ENCODE measurements around the gene OVOL3.

The OVOL3 gene

DNA sequence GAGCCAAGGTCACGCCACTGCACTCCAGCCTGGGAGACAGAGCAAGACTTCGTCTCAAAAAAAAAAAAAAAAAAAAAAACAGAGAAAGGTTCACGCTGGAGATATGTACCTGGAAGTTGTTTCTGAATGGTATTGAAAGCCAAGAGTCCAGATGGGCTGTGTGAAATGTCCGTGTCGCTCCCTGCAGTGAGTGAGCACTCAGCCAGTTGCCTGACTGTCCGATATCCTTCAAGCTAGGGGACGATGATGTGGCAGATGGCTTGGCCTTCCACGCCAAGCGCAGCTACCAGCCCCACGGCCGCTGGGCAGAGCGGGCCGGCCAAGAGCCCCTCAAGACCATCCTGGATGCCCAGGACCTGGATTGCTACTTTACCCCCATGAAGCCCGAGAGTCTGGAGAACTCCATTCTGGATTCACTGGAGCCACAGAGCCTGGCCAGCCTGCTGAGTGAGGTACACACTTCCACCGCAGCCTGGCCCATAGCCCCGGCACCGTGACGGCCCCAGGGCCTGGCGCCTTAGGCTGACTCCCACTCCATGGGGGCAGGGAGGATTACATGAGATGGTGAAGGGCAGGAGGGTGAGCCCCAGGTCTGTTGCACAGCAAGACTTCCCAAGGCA lies 11.7 kb upstream of the OVOL3 start:
- in situ Hi-C loops (cut with HindIII; ENCODE audit: low sequenced_read_pairs): no loop called here

DNA sequence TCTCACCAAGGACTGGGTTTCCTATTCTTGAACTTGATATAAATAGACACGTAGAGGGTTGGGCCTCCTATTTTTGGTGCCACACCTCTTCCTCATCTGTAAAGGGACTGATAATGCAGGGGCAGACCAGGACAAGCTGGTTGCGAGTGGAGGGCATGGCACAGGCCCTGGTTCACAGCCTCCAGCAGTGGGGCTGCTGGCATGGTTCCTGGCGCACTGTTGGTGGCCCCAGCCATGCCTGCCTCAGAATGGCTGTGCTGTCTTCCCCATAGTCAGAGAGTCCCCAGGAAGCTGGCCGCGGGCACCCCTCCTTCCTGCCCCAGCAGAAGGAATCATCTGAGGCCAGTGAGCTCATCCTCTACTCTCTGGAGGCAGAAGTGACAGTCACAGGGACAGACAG lies 10.5 kb upstream of the OVOL3 start:
- in situ Hi-C loops (cut with HindIII; ENCODE audit: low sequenced_read_pairs): no loop called here

DNA sequence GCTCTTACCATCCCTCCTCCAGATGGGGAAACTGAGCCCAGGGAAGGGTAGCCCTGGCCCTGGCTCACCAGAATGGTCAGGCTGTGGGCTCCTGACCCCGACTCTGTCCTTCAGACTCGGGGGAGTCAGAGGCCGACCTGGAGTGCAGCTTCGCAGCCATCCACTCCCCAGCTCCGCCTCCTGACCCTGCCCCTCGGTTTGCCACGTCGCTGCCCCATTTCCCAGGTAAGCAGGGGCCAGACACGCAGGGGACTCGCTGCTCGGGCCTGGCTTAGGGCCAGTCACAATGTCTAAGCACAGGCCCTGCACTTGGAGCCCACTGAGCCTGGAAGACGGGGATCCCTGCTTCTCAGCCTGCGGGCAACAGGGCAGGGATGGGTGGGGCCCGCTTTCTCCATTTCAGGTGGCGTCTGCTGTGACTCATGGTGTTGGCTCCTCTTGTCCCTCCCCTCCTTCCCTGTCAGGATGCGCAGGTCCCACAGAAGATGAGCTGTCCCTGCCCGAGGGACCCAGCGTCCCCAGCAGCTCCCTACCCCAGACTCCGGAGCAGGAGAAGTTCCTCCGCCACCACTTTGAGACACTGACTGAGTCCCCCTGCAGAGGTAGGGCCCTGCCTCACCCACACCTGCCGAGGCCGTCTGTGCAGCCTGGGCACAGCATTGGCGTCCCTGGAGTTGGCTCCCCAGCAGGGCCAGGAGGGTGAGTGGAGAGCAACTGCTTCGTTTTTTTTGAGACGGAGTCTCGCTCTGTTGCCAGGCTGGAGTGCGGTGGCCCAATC lies 9.2 kb upstream of the OVOL3 start:
- in situ Hi-C loops (cut with HindIII; ENCODE audit: low sequenced_read_pairs): no loop called here

DNA sequence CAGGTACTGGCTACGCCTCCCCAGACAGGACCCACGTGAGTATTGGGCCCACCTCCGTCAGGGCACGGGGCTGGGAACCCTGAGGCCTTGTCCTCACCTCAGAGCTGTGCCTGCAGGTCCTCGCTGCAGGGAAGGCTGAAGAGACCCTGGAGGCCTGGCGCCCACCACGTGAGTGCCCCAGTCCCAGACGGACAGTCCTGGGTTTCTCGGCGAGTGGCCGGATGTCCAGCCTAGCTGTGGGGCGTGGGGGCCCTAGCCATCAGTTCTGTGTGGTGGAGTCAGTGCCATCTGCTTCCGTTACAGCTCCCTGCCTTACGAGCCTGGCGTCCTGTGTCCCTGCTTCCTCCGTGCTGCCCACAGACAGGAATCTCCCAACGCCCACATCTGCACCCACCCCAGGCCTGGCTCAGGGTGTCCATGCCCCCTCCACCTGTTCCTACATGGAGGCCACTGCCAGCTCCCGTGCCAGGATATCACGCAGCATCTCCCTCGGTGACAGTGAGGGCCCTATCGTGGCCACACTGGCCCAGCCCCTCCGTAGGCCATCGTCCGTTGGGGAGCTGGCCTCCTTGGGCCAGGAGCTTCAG lies 7.8 kb upstream of the OVOL3 start:
- in situ Hi-C loops (cut with HindIII; ENCODE audit: low sequenced_read_pairs): no loop called here

DNA sequence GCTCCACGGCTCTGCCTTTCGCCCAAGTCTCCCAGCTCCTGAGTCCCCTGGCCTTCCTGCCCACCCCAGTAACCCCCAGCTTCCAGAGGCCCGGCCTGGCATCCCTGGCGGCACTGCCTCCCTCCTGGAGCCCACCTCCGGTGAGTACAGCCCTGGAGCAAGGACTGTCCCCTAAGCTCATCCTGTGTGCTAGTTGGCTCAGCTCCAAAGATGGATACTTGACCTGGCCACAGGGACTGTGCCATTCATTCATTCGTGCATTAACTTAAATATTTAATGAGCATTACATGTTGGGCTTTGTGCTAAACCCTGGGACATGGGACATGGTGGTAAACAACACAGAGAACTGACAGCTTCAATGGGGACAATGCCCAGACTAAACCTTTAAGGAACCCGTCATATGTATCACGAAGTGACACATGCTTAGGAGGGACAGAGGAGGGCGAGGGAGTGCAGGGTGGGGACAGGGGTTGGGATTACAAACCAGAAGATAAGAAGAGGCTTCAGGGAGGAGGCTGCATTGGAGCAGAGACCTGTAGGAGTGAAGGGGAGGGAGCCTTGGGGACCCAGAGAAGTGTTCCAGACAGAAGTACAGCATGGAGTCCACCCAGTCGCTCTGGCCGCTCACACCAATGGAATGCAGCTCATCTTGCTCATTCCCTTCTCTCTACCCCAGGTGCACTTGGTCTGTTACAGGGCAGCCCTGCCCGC lies 6.9 kb upstream of the OVOL3 start:
- in situ Hi-C loops (cut with HindIII; ENCODE audit: low sequenced_read_pairs): no loop called here

DNA sequence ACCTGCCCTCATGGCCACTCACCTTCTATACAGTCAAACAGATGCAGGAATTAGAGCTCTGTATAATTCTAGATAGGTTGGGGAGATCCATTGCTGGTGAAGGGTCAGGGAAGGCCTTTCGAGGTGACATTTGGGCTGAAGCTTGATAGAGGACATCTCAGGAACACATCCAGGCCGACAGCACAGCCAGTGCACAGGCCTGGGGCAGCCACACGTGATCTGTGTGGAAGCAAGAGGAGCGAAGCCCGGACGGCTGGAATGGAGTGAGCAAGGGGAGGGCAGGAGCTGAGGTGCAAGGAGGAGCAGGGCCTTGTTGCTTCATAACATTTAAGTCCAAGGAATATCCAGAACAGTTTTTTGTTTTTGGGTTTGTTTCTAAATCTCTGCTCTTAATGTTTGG lies 4.5 kb upstream of the OVOL3 start:
- in situ Hi-C loops (cut with HindIII; ENCODE audit: low sequenced_read_pairs): no loop called here

DNA sequence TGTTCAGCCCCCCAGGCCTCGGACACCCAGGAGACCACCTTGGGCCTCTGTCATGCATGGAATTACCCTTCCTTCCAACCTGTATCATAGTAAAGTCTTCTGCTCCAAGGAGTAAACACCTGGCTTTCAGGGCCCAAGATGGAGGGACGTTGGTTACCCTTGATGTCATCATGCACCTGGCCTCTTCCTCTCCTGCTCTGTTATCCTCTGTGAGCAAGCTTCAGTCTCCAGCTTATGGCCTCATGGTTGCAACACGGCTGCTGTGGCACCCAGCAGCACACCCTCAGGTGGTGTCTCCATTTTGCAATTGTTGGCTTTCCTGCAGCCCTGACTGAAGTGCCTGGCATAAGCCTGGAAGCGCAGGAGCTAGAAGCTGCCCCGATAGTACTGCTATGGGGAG lies 4.0 kb upstream of the OVOL3 start:
- in situ Hi-C loops (cut with HindIII; ENCODE audit: low sequenced_read_pairs): no loop called here

DNA sequence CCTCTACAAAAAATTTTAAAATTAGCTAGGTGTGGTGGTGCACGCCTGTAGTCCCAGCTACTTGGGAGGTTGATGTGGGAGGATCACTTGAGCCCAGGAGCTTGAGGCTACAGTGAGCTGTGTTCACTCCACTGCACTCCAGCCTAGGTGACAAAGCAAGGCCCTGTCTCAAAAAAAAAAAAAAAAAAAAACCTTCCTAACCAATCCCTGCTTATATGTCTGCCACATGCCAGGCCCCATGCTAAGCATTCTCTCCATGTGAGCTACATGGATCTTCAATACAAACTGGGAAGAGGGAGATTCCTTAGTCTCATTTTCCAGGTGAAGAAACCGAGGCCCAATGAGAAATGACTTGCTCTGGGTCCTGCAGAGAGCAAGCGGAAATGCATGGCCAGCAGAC lies 2.3 kb upstream of the OVOL3 start:
- in situ Hi-C loops (cut with HindIII; ENCODE audit: low sequenced_read_pairs): no loop called here

DNA sequence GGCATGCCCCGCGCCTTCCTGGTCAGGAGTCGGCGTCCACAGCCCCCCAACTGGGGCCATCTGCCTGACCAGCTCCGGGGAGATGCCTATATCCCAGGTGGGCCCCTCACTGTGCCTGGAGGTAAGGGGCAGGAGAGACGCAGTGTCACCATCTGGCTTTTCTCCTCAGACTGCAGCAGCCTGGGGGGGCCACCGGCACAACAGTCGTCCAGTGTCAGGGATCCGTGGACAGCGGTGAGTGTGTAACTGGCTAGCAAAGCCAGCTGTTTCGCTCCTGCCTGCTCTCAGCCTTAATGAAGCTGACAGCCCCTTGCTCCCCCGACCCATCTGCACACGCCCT lies 227 bp downstream of the OVOL3 start:
- in situ Hi-C loops (cut with HindIII; ENCODE audit: low sequenced_read_pairs): no loop called here

DNA sequence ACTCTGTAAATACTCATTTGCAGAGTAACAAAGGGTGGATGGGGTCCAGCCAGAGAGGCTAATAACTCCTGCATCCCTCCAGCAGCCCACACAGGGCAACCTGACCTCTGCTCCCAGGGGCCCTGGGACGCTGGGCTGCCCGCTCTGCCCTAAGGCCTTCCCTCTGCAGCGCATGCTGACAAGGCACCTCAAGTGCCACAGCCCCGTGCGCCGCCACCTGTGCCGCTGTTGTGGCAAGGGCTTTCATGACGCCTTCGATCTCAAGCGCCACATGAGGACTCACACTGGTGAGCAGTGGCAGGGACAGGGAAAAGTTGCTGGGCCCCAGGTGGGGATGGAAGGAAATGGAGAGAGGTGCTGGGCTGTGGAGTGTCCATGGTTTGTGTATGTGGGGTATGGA lies 1.7 kb downstream of the OVOL3 start:
- in situ Hi-C loops (cut with HindIII; ENCODE audit: low sequenced_read_pairs): no loop called here

DNA sequence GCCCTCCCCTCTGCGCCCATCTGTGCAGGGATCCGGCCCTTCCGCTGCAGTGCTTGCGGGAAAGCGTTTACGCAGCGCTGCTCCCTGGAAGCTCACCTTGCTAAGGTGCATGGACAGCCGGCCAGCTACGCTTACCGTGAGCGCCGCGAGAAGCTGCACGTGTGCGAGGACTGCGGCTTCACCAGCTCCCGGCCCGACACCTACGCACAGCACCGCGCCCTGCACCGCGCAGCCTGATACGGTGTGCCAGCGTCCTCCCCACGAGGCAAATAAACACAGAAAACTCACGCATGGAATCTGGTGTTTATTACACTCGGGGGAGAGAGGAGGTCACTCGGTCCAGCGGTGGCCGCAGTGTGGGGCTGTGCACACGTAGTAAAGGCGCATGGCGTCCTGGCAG lies 2.5 kb downstream of the OVOL3 start:
- in situ Hi-C loops (cut with HindIII; ENCODE audit: low sequenced_read_pairs): no loop called here

DNA sequence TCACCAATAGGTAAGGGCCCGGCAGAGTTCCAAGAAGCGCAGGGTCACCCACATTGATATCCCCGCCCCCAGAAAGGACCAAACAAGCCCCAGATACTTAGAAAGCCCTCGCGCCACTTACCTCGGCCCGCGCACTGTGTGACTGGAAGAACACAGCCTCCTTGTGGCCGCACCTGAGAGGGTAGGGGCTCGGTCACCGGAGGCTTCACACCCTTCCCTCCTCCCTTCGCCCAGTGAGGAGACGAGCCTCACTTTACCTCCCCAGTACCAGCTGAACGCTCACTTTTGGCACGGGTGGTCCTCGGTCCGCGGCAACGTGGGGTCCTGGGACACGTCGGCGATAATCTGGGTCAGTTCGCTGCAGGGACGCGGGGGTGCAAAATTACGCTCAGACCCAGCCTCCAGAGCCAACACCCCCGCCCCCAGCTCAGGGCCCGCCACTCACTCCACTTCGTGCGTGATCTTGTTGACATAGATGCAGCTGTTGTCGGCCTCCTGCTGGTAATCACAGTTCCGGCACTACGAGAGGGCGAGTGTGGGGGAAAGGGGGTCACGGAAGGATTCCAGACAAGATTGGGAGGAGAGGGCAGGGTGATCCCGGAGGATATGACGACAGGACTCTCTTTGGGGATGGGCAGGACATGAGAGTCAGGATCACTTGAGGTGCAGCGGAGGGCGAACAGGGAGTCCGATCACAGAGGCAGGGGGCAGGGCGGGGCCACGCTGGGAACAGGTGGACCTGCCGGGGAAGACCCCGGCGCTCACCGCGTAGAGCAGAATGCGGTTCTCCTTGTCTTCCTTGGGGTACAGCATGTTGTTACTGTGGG lies 3.2 kb downstream of the OVOL3 start:
- in situ Hi-C loops (cut with HindIII; ENCODE audit: low sequenced_read_pairs): no loop called here

DNA sequence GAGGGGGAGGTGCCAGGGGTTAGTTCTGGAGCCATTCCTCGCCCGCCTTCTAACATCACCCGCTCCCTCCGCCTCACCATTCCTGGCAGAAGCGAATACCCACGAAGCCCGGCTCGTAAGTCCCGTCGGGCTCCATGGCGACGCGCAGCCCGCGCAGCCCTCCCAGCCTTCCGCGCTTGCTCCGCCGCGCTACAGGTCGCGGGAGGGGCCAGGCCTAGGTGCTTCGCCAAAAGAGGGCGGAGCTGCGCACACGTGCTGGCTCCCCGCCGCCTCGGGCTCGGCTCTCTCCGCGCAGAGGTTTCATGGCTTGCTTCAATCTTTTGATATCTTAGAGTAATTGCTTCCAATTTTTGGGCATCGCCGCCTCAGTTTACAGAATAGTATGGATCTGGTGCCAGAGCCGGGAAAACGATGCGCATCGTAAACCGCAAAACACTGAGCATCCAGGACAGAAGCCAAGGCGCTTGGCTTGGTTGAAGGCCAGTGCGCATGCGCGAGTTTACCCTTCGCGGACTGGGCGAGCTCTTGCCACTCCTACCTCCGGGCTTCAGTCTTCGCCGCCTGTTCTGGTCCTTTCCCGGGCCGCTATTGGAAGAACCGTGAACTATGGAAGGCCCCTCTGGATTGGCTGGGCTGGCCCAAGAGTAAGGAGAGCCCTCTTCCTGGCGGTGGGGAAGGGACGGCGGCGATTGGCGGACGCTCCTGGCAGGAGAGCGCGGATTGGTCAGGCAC lies 3.9 kb downstream of the OVOL3 start, which contains the start of gene POLR2I:
TSS of gene POLR2I (minus strand) at position 155 of the 732 bp plus-strand sequence. CDS start at position 136, 19 bp downstream.
- in situ Hi-C loops (cut with HindIII; ENCODE audit: low sequenced_read_pairs): no loop called here

DNA sequence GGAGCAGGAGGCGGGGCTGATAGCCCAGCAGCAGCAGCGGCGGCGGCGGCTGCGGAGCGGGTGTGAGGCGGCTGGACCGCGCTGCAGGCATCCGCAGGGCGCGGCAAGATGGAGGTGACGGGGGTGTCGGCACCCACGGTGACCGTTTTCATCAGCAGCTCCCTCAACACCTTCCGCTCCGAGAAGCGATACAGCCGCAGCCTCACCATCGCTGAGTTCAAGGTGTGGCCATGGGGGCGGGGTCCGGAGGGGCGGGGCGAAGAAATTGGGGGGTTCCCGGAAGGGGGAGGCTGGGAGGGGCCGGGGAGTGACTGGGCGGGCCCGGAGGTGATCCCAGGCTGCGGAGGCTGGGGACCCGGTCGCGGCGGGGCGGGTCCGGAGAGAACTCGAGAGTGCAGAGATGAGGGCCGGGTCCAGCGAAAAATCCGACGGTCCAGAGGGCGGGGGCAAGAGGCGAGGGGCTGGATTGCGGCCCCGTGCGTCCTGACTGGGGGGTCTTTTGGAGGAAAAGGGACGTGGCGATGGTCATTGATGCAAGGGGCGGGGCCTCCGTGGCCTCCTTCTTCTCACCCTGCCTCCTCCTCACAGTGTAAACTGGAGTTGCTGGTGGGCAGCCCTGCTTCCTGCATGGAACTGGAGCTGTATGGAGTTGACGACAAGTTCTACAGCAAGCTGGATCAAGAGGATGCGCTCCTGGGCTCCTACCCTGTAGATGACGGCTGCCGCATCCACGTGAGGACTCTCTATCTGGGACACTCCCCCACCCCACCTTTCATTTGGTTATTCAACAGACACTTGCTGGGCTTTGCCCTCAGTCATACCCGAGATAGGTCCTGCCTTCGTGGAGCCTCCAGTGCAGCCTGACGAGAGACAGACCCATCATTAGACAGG lies 4.8 kb downstream of the OVOL3 start, which contains the start of gene TBCB:
TSS of gene TBCB (plus strand) at position 16 of the 891 bp plus-strand sequence. CDS start at position 109, 93 bp downstream.
- in situ Hi-C loops (cut with HindIII; ENCODE audit: low sequenced_read_pairs): no loop called here

DNA sequence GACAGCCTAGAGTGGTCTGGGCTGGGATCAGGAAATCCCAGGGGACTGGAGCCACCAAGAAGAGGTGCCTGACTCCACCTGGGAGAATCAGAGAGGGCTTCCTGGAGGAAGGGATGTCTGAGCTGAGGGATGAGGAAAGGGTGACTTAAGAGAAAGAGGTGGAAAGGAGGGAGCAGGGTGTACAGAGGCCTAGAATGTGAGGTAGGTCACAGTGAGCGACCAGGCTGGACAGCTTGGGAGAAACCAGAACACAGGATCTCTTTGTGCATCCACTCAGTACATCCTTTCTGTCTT lies 5.3 kb downstream of the OVOL3 start:
- in situ Hi-C loops (cut with HindIII; ENCODE audit: low sequenced_read_pairs): no loop called here

DNA sequence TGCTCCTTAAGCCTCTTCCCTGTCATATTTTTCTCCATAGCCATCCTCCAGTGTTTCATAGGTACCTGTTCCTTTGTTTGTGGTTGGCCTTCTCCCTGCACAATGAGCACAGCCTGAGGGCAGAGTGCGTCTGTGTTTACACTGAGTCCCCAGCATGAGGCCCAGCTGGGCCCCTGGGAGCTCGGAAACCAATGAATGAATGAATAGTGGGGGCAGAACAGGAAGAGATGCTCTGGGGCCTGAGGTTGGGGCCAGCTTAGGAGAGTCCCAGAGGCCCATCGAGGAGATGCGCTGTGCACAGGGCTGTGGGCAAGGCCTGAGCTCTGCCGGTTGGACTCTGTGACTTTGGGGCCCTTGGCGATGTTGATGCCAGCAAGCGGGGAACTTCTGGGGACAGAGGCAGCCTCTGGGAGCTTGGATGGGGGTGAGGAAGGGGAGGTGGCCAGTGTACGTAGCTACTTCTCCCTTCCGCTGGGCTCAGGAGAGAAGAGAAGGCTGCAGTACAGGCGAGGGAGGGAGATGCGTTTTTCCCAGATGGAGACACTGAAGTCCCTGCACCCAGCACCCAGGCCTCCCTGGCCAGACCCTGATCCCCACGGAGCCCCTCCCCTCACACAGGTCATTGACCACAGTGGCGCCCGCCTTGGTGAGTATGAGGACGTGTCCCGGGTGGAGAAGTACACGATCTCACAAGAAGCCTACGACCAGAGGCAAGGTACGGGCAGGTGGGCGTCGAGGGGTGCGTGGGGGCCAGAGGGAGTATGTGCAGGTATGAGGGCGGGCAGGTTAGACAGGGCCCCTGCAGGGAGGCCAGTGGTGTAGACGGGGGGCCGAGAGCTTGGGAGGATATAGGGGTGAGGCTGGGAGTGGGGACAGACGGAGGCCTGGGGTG lies 9.4 kb downstream of the OVOL3 start:
- in situ Hi-C loops (cut with HindIII; ENCODE audit: low sequenced_read_pairs): no loop called here

DNA sequence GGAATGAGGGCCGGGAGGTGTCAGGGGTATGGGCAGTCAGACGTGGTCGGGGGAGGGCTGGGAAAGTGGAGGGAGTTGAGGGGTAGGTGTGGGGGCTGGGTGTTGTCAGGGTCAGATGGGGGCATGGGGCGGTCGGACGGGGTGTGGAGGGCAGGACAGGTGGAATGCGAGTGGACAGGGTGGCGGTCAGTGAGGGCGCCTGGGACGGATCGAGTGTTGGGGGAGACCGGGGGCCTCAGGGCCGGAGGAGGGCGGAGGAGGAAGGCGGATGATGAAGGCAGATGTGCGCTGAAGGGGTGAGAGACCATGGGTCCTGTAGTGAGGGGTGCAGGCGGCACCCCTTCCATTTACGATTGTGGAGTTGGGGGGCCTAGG lies 10.0 kb downstream of the OVOL3 start:
- in situ Hi-C loops (cut with HindIII; ENCODE audit: low sequenced_read_pairs): no loop called here

DNA sequence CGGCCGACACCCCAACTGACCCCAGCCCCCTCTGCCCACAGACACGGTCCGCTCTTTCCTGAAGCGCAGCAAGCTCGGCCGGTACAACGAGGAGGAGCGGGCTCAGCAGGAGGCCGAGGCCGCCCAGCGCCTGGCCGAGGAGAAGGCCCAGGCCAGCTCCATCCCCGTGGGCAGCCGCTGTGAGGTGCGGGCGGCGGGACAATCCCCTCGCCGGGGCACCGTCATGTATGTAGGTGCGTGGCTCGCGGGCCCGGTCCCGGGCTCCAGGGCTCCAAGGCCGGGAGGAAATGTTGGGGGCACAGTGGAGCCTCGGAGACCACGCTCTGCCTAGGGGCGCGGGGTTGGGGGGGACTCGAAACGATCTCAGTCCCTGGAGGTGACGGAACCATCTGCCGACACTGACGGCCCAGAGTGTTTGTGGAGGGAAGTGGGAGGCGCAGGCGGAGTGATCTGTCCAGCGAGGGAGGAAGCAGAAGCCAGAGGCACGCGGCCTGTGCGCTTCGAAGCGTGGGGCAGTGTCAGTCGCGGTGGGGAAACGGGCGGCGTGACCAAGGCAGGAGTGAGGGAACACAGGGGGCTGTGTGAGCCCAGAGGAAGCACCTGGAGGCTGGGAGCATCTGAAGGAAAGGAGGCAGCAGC lies 10.7 kb downstream of the OVOL3 start:
- in situ Hi-C loops (cut with HindIII; ENCODE audit: low sequenced_read_pairs): no loop called here
